HG03571 (cell line): Measurements from ENCODE around the gene TACC3.

ENCODE experiments used
- ATAC-seq: cut with Tn5 transposase; IDR thresholded peaks from one replicate; pipeline ENCODE4 v1.9.1; 2021; ENCODE audit not compliant: unreplicated experiment

TACC3 gene

DNA sequence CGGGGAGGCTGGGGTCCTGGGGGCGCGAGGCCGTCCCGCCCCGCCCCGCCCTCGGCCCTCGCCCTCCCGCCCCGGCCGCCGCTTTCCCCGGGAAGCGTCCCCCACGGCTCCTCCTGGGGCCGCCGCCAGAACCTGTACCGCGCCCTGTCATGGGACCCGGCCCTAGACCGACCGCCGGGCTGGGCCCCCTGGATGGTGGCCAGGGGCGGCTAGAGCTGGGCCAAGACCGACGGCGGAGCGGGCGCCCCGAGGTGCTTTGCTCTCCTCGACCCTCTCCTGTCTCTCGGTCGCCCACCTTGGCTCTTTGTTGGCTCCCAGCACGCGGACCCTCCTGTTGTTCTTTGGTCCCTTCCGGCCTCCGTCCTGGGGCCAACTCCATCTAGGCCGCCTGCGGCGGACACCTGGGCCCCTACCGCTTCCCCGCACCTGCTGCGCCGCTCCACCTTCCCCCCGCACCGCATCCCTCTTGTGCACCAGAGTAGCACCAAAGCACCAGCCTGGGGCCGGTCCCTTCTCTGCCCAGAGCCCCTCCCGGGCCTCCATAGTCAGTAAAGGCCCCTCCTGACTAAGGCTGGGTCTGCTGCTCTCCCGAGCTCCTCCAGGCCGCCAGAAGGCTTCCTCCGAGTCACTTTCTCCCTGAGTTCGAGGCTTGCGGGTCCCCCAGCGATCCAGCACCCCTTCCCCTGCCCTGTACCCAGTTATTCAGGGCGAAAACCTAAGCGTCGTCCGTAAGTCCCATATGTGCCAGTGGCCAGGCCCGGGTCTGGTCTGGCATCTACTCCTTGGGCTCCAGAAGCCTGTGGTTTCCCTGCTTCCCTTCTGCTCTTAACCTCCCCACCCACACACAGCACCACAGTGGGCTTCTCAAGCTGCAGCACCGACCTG lies 587 bp downstream of the TACC3 start:
- peak; percentile 3 for ATAC-seq

DNA sequence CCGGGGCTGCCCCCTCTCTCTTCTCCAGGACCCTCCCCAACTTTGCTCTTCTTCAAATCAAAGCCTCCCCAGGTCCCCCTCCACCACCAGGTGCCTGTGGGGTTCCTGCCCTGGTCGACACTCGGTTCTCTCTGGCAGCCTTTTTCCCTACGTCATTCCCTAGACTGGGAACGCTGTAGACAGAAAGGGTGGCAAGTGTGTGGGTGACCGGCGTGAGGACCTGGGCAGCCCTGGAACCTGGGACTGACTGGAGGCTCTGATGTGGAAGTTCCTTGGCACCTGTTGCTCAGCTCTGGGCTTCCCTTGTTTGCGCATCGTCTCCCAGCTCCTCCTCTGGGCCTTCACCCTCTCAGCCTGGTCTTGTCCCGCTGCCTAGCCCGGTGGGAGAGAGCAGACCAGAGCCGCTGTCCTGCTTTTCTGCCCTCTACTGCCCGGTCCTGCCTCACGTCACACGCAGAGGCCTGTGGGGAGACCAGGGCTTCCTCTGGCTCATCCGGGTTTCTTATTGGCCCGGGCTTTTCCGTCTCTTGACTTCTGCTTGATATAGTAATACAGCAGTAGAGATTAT lies 1.3 kb downstream of the TACC3 start:
- ATAC-seq, result no peak

DNA sequence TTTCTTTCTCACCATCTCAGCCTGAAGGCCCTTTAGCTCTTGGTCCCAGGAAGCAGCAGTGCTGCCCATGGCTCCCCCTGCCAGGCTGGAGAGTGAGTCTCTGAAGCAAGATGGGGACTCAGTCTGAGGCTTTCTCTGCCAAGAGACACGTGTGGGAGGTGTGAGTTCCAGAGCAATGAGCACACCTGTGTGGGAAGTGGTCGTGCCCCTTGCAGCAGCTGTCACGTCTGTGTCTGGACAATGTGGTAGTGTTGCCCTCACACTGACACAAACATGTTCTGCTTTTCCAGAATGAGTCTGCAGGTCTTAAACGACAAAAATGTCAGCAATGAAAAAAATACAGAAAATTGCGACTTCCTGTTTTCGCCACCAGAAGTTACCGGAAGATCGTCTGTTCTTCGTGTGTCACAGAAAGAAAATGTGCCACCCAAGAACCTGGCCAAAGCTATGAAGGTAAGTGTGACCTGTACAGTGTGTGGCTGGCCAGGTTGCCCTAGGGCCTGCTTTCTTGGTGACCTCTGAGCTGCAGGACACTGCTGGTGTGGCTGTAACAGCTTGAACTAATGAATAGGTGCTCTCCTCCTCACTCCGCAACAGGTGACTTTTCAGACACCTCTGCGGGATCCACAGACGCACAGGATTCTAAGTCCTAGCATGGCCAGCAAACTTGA lies 1.9 kb downstream of the TACC3 start:
- ATAC-seq, result no peak

DNA sequence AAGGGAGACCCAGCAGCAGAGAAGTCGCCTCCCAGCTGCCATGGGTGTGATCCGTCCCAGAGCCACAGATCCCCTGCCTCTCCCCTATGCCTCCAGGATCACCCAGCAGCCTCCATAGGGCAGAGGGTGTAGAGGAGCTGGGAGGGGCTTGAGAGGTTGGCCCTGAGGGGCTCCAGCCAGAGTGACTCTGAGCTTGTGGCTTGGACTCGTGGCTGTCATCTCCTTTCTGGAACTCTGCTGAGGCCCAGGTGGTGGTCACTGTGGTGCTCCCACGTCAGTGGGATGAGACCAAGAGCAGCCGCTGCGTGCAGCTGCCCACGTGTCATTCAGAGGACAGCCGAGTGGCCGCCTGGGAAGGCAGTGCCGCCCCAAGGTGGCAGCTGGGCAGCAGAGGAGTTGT lies 4.2 kb downstream of the TACC3 start:
- no peak for ATAC-seq

DNA sequence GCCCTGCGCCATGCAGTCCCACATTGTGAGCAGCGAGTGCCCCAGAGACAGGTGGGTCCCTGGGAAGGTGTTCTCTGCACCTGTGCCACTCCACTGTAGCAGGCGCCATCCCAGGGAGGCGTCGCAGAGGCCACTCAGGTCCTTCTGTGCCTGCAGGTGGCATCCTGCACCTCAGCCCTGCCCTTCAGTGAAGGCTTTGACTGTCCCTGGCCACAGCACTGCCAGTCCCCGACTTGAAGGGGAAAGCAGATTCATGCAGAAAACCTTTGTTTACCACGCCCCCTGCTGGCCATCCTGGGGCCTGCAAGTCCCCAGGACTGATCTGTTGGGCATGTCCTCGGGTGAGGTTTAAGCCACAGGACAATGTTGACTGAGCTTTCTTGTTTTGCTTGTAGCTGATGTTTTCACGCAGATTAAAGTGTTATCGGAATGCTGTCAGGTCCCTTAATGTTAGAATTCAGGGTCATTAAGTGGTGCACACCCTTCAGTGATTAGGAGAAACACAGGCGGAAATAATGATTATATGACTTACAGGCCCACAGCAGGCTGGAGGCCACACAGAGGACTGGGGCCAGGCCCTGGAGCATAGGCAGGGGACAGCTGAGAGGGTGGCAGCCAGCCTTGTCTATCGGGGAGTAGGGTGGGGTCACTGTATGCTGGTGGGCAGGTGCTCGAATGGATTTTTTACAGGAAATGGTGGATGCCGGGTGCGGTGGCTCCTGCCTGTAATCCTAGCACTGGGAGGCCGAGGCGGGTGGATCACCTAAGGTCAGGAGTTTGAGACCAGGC lies 5.0 kb downstream of the TACC3 start:
- no peak for ATAC-seq

DNA sequence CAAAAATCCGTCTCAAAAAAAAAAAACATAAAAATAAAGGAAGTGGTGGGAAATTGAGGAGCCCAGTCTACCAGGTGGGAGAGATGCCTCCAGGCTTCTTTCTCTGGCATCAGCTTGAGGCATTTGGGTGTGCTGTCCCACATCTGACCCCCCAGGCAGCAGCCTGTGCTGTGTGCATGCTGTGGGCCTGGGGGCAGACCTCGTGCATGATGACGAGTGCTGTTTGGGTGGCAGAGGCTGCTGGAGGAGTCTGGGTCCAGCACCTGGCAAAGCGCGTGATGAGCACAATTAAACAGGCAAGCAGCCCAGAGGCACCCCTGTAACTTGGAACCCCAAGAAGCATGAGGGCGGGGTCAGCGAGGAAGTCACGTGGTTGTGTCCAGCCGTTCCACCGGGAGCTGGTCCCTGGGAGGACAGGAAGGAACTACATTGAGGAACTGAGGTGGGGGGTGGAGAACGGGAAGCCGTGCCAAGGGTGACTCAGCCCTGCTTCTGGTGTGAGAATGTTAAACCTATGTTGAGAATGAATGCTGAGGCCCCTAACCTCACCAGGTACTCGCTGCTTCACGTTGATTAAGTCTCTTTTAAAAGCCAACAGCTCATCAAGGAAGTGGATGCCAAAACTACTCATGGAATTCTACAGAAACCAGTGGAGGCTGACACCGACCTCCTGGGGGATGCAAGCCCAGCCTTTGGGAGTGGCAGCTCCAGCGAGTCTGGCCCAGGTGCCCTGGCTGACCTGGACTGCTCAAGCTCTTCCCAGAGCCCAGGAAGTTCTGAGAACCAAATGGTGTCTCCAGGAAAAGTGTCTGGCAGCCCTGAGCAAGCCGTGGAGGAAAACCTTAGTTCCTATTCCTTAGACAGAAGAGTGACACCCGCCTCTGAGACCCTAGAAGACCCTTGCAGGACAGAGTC lies 6.1 kb downstream of the TACC3 start:
- ATAC-seq, result no peak

DNA sequence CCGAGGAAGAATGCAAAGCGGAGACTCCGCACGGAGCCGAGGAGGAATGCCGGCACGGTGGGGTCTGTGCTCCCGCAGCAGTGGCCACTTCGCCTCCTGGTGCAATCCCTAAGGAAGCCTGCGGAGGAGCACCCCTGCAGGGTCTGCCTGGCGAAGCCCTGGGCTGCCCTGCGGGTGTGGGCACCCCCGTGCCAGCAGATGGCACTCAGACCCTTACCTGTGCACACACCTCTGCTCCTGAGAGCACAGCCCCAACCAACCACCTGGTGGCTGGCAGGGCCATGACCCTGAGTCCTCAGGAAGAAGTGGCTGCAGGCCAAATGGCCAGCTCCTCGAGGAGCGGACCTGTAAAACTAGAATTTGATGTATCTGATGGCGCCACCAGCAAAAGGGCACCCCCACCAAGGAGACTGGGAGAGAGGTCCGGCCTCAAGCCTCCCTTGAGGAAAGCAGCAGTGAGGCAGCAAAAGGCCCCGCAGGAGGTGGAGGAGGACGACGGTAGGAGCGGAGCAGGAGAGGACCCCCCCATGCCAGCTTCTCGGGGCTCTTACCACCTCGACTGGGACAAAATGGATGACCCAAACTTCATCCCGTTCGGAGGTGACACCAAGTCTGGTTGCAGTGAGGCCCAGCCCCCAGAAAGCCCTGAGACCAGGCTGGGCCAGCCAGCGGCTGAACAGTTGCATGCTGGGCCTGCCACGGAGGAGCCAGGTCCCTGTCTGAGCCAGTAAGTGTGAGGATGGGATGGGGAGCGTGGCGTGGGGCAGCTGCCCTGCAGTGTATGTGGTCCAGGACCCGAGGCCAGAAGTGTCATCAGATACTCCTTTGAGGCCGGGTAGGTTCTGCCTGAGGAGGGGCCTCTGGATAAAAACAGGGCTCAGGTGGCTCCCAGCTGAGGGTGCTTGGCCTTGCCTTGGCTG lies 7.0 kb downstream of the TACC3 start:
- no peak for ATAC-seq

DNA sequence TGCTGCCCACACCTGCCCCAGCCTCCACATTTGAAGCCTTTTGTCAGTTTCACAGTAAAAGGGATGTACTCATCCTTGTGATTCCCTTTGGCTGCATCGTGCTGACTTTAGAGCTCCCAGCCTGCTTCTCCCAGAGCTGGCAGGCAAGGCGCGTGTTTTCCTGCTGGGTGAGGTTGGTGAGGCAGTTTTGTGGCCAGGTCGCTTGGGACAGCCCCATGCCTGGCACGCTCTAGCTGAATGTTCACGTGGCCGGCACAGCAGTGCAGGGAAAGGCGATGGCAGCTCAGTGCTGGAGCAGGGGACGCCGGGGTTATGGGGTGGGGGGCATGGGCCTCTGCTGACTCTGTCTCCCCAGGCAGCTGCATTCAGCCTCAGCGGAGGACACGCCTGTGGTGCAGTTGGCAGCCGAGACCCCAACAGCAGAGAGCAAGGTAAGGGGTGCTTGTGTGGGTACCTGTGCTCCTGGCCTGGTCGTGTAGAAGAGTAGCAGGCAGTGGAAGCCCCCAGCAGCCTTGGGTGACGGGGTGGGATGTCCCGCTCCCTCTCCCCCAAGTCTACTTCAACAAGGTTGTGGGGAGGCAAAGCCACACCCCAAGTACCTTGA lies 9.3 kb downstream of the TACC3 start:
- no peak for ATAC-seq

DNA sequence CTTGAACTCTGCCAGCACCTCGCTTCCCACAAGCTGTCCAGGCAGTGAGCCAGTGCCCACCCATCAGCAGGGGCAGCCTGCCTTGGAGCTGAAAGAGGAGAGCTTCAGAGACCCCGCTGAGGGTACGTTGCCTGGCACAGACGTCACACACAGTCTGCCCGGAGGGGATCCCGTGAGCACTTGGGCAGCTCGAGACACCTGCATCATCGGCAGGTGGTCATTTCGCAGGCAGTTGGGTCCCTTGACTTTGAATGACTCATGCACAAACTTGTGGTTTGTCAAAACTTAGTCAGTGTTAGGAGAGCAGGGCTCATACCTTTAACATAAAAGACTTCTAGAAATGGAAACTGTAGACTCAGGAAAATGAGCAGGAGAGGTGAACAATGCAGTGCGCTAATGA lies 9.9 kb downstream of the TACC3 start:
- ATAC-seq, result no peak

DNA sequence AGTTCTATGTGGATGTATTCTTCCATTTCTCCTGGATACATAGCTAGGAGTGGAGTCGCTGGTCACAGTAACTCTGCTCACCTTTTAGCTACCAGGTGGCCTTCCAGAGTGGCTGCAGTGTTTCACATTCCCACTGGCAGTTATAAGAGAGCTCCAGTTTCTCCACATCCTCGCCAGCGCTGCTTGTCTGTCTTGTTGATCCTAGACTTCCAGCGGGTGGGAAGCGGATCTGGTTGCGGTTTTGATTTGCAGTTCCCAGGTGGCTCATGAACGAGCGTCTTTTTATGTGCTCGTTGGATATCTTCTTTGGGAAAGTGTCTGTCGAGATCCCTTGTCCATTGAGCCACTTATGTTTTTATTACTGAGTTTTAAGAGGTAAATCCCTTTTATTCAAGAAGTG lies 11.6 kb downstream of the TACC3 start:
- no peak for ATAC-seq

DNA sequence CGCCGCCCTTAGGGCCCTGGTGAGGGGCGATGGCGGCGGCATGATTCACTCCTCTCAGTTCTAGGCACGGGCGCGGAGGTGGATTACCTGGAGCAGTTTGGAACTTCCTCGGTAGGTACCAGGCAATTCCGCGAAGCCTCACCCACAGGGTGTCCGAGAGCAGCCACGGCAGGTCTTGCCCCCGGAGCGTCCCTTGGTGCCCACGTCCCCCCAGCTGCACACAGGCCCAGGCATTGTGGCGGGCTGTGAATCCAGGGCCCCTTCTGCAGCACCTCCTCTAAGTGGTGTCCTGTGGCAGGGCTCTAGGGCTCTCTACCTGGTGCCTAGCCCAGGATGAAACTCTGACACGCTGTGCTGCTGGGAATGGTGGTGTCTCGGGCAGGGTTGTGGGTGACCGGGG lies 13.9 kb downstream of the TACC3 start:
- ATAC-seq, result no peak

DNA sequence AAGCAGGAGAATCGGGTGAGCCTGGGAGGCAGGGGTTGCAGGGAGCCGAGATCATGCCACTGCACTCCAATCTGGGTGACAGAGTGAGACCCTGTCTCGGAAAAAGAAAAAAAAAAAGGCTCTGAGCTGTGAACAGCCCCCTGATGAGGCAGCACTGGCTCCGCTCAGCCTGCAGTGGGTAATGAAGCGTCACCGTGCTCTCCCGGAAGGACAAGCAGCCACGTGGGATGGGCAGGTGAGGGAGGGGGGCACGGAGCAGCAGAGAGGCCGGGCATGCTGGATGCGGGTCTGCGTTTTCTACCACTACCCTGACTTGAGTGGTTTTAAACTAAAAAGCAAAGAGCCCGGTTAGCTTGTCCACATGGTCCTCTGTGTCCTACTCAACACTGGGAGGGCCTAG lies 15.5 kb downstream of the TACC3 start:
- no peak for ATAC-seq

DNA sequence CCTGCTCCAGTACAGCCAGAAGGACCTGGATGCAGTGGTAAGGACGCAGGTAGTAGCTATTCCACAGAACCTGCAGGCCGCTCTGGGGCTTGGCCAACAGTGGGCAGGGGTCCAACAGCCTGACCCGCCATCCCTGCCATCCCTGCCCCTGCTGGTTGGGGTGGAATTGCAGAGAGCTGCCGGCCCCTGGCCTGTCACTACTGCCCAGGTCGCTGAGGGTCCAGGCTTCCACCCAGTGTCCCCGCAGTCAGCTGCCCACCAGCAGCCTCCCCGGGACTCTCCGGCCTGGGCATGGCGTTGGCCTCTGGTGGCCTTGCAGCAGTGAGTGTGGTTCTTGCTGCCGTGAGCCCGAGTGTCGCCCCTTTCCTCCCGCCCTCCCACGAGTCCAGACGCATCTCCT lies 16.3 kb downstream of the TACC3 start:
- no peak for ATAC-seq

DNA sequence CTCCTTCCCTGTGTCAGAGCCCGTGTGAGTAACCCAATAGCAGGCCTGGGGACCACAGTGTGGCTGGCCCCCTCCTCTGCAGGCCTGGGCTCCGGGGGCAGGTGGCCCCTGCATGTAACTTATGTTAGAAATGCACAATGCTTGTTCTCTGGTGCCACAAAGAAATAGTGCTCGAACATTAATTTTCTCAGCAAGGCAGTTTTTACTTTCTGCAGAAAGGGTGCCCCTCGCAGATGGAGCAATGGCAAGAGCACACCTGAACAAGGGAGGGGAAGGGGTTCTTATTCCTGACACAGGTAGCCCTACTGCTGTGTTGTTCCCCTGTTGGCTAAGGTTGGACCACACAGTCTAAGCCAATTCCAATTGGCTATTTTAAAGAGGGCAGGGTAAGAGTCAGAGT lies 17.1 kb downstream of the TACC3 start:
- ATAC-seq, result no peak

DNA sequence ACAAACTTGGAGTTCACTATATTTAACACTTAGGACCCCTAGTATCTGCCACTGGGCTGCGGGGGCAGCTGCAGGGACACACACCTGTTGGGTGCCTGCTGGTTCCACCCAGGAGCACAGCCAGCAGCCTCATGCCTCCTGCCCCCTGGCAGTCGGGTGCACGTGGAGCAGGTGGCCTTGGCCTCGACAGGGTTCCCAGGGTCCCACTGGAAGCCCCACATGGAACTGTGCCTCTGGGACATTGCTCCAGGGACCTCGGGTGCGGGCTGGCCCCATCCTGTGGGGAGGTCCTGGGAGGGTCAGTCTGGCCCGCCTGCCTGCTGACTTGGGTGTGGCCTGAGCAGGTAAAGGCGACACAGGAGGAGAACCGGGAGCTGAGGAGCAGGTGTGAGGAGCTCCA lies 18.0 kb downstream of the TACC3 start:
- ATAC-seq, result no peak

DNA sequence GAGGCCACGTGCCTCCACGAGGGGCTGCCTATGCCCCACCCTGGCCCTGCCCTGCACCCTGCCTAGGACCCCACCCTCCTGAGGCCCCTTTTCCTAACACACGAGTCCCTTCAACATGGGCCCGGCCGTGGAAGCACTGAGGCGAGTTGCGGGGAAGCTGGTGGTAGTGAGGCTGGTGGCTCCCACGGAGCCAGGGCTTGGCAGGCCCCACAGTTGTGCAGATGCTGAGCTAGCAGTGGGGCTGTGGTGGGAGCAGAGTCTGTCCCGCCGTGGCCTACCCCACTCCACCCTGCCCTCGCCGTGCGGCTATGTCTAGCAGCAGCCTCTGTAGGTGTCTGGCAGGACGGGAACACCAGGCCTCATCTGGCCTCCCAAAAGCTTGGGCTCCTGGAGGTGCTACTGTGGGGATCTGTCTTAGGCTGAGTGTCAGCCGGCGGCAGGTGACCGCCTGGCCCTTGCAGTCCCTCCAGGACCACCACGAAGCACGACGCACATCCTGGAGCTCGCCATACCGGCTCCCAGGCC lies 18.8 kb downstream of the TACC3 start:
- no peak for ATAC-seq

DNA sequence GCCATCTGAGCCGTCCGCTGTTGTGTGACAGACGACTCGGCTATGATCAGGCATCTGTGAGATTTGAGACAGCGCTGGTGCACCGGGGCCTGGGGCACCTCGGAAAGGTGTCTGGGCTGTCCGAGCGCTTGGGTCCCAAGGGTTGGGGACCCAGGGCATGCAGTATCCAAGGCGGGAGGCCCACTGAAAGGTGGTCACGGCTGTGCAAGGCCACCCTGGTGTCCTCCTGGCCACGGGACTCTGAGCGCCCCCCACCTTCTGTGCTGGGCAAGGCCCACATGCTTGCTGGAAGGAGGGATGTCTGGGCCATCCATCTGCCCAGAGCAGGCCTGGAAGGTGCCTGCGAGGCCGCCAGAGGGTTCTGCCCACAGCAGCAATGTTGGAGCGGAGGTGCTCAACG lies 19.9 kb downstream of the TACC3 start:
- ATAC-seq, result no peak

DNA sequence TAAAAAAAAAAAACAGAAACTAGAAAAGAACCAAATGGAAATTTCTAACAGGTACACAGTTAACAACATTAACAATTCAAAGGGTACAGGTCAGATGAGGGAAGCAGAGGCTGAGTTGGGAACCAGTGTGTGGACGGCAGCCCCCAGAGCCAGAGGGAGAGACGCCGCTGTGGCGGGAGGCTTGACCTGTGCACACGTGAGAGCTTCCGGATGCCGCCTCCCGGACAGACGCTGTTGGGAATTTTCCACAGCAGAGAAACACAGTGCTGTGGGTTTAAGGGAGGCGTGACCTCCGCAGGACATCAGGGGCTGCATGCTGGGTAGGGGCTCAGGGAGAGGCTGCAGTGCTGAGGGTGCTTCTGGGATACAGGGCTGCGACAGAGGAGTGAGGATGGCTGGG lies 22.2 kb downstream of the TACC3 start:
- no peak for ATAC-seq

DNA sequence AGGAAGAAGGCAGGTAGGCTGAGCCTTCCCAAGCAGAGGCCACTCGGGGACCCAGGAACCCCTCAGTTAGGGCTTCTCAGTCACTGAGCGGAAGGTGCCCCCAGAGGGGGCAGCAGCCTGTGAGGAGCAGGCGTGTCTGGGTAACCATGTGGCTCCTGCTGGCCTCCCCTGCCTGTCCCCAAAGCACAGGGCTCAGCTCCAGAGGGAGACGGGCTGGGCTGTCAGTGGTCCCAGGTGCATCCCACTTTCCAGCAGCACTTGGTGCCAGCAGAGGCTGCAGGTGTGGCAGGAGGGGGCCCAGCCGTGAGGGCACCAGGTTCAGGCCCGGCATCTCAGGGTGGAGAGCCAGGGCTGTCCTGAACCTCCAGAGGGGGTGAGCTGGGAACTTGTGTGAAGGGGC lies 22.7 kb downstream of the TACC3 start:
- ATAC-seq, result no peak
